H9 (cell line): ENCODE data around the gene E2F1. TPM values are rescaled to one million over a fixed set of nuclear protein-coding genes. Genes with fewer than 3 reads are reported as not detected.

ENCODE experiments used
- DNase-seq: peaks from one replicate; pipeline ENCODE4 v3.0.0-alpha.2; 2017
- H2AFZ ChIP-seq: one replicate; pipeline ENCODE4 v1.6.1; 2013; ENCODE audit warnings: mild to moderate bottlenecking, low read length, control low read depth, moderate library complexity
- H2AK5ac ChIP-seq: 2 replicates; pipeline ENCODE4 v1.6.1; 2013; ENCODE audit warnings: low read length, control low read depth, mixed read lengths; ENCODE audit not compliant: insufficient read length
- H2BK120ac ChIP-seq: one replicate; pipeline ENCODE4 v1.6.1; 2013; ENCODE audit warnings: low read depth, mild to moderate bottlenecking, low read length, control low read depth, inconsistent platforms; ENCODE audit not compliant: poor library complexity, severe bottlenecking
- H2BK12ac ChIP-seq: 2 replicates; pipeline ENCODE4 v1.6.1; 2013; ENCODE audit warnings: low read length, control low read depth, mixed read lengths, low read depth; ENCODE audit not compliant: insufficient read length
- H2BK15ac ChIP-seq: 2 replicates; pipeline ENCODE4 v1.6.1; 2013; ENCODE audit warnings: low read depth, low read length, control low read depth
- H2BK20ac ChIP-seq: one replicate; pipeline ENCODE4 v1.6.1; 2013; ENCODE audit warnings: low read depth, mild to moderate bottlenecking, low read length, control low read depth, inconsistent platforms; ENCODE audit not compliant: poor library complexity, severe bottlenecking
- H2BK5ac ChIP-seq: 2 replicates; pipeline ENCODE4 v1.6.1; 2013; ENCODE audit warnings: low read length, control low read depth, mixed read lengths; ENCODE audit not compliant: insufficient read length
- H3K14ac ChIP-seq: 2 replicates; pipeline ENCODE4 v1.6.1; 2013; ENCODE audit warnings: low read length, control low read depth; ENCODE audit not compliant: insufficient read depth
- H3K18ac ChIP-seq: 2 replicates; pipeline ENCODE4 v1.6.1; 2013; ENCODE audit warnings: low read depth, mild to moderate bottlenecking, mixed read lengths, low read length, control low read depth; ENCODE audit not compliant: insufficient read length
- H3K23ac ChIP-seq: 2 replicates; pipeline ENCODE4 v1.6.1; 2013; ENCODE audit warnings: low read length, control low read depth, mixed read lengths, low read depth; ENCODE audit not compliant: insufficient read length
- H3K23me2 ChIP-seq: 2 replicates; pipeline ENCODE4 v1.6.1; 2013; ENCODE audit warnings: low read depth, mild to moderate bottlenecking, mixed read lengths, low read length, control low read depth; ENCODE audit not compliant: insufficient read length, poor library complexity, severe bottlenecking
- H3K27ac ChIP-seq: 2 replicates; pipeline ENCODE4 v1.5.1; 2013; ENCODE audit warnings: low read length, control low read depth, mixed read lengths, low read depth; ENCODE audit not compliant: insufficient read length
- H3K27me3 ChIP-seq: 2 replicates; pipeline ENCODE4 v1.6.1; 2013; ENCODE audit warnings: low read length, control low read depth, inconsistent platforms; ENCODE audit not compliant: insufficient read depth
- H3K4ac ChIP-seq: 2 replicates; pipeline ENCODE4 v1.6.1; 2013; ENCODE audit warnings: low read depth, mild to moderate bottlenecking, control low read depth, inconsistent platforms, low read length, moderate library complexity
- H3K4me1 ChIP-seq: 2 replicates; pipeline ENCODE4 v1.6.1; 2013; ENCODE audit warnings: low read length, control low read depth, inconsistent platforms; ENCODE audit not compliant: insufficient read depth
- H3K4me2 ChIP-seq: 2 replicates; pipeline ENCODE4 v1.6.1; 2013; ENCODE audit warnings: low read length, control low read depth, mixed read lengths; ENCODE audit not compliant: insufficient read length, insufficient read depth
- H3K56ac ChIP-seq: 2 replicates; pipeline ENCODE4 v1.6.1; 2013; ENCODE audit warnings: low read depth, mild to moderate bottlenecking, mixed read lengths, low read length, control low read depth; ENCODE audit not compliant: insufficient read length
- H3K79me1 ChIP-seq: 2 replicates; pipeline ENCODE4 v1.6.1; 2013; ENCODE audit warnings: low read depth, mild to moderate bottlenecking, moderate library complexity, low read length, control low read depth, inconsistent platforms; ENCODE audit not compliant: insufficient read depth, poor library complexity, severe bottlenecking
- H3K79me2 ChIP-seq: 2 replicates; pipeline ENCODE4 v1.6.1; 2013; ENCODE audit warnings: low read length, control low read depth, inconsistent platforms; ENCODE audit not compliant: insufficient read depth
- H3K9ac ChIP-seq: 2 replicates; pipeline ENCODE4 v1.6.1; 2013; ENCODE audit warnings: low read length, control low read depth, mixed read lengths; ENCODE audit not compliant: insufficient read length; ENCODE audit errors: extremely low read depth
- H3K9me3 ChIP-seq: one replicate; pipeline ENCODE4 v1.6.1; 2013; ENCODE audit warnings: low read depth, low read length, inconsistent platforms; ENCODE audit not compliant: control insufficient read depth
- H3T11ph ChIP-seq: one replicate; pipeline ENCODE4 v1.6.1; 2013; ENCODE audit warnings: mild to moderate bottlenecking, low read length, control low read depth, inconsistent platforms
- H4K20me1 ChIP-seq: one replicate; pipeline ENCODE4 v1.6.1; 2013; ENCODE audit not compliant: control insufficient read depth, insufficient read length, insufficient read depth
- H4K5ac ChIP-seq: 2 replicates; pipeline ENCODE4 v1.6.1; 2013; ENCODE audit warnings: low read depth, mild to moderate bottlenecking, mixed read lengths, low read length, control low read depth; ENCODE audit not compliant: insufficient read length
- H4K8ac ChIP-seq: replicated peaks from 2 replicates; pipeline ENCODE4 v1.6.1; 2013; ENCODE audit warnings: low read length, control low read depth, mixed read lengths, low read depth; ENCODE audit not compliant: insufficient read length
- H4K91ac ChIP-seq: 2 replicates; pipeline ENCODE4 v1.6.1; 2013; ENCODE audit warnings: low read depth, mild to moderate bottlenecking, moderate library complexity, mixed read lengths, low read length, control low read depth; ENCODE audit not compliant: insufficient read length
- H3K27ac Mint-ChIP-seq, 3 experiments: 2 replicates in 2 of 3; 3 replicates in 1 of 3; pipeline ENCODE4 v1.8.0; 2020 to 2021; ENCODE audit warnings: mixed read lengths in 3 of 3, mild to moderate bottlenecking in 1 of 3, moderate library complexity in 1 of 3
- H3K27me3 Mint-ChIP-seq: 2 replicates; pipeline ENCODE4 v1.8.0; 2021; ENCODE audit warnings: low read depth, mild to moderate bottlenecking, moderate library complexity, mixed read lengths
- H3K36me3 Mint-ChIP-seq, 3 experiments: 2 replicates in 2 of 3; 3 replicates in 1 of 3; pipeline ENCODE4 v1.8.0; 2020 to 2021; ENCODE audit warnings: low read depth in 3 of 3, mixed read lengths in 3 of 3; ENCODE audit not compliant: insufficient read depth in 1 of 3
- H3K4me1 Mint-ChIP-seq, 2 experiments: 2 replicates each; pipeline ENCODE4 v1.8.0; 2020; ENCODE audit warnings: mixed read lengths in 2 of 2
- H3K4me3 Mint-ChIP-seq, 2 experiments: 2 replicates in 1 of 2; 3 replicates in 1 of 2; pipeline ENCODE4 v1.8.0; 2020 to 2021; ENCODE audit warnings: mild to moderate bottlenecking in 2 of 2, mixed read lengths in 2 of 2, moderate library complexity in 1 of 2
- H3K9me3 Mint-ChIP-seq, 2 experiments: 2 replicates in 1 of 2; 3 replicates in 1 of 2; pipeline ENCODE4 v1.8.0; 2020; ENCODE audit warnings: mild to moderate bottlenecking in 2 of 2, mixed read lengths in 2 of 2, moderate library complexity in 1 of 2
- CTCF ChIP-seq: fragments of 200-600 bp; sonication (generic); conservative IDR thresholded peaks from 3 replicates; pipeline ENCODE4 v1.8.0; 2021; ENCODE audit warnings: antibody characterized with exemption, mild to moderate bottlenecking
- WGBS: extraction: QIAGEN DNeasy Blood & Tissue Kit; methylation state at CpG from one replicate; pipeline ENCODE4 v1.1.7; 2013; ENCODE audit warnings: missing lambda C conversion rate, low lambda C conversion rate, mixed read lengths; ENCODE audit not compliant: insufficient read length; ENCODE audit errors: extremely low coverage; 5-methylcytosine and 5-hydroxymethylcytosine counted together
- total RNA-seq: library from RNA; stranded (reverse); gene quantifications from 2 replicates; pipeline ENCODE4 v1.2.1, GENCODE V29; 2021

E2F1 gene
- total RNA-seq, 1 experiment from 2014 or later = 58.7 TPM

DNA sequence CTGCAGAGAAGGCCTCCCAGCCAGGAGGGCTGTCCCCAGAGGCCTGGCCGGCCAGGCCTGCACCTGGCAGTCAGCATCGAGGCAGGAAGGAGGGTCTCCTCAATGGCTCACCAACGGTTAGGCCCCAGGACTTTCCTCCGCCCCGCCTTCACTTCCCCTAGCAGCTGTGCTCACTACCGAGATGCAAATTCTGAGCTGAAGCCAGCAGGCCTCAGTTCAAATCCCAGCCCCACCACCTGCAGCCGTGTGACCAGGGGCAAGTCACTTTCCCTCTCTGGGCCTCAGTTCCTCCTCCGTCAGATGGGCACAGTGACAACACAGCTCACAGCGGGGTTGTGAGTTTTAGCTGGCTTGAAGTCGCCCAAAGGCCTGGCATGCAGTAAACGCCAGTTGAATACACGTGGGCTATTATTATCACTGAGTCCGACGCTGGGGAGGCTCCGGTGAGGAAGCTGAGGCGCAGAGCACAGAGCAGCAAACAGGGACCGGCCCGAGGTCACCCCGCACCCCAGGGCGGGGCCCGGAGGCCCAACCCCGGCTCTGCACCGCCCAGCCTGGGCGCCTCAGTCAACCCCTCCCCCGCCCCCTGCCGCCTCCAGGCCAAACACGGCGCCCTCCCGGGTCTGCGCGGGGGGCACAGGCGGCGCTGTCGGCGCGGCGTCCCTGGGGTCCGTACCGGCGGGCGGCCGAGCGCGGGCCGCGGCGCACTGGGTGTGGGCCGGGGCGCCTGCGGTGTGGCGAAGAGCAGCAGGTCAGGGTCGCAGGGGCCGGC, 671 bp downstream of the E2F1 start:
- Mint-ChIP-seq H3K4me1 (peaks cover 31 to 35% of the 10 kb centered on the region in 2 experiments), H3K27ac (peak overlapping the region; percentile 76 to 95 (median 94); a peak in 4 of 7 replicates), H3K36me3 (peaks cover 1 to 21% (median 6%) of the 10 kb centered on the region in 3 experiments; a peak in 5 of 7 replicates), H3K9me3 (no peaks in the 10 kb centered on the region), H3K27me3 (peaks cover 40% of the 10 kb centered on the region), H3K4me3 (peak overlapping the region; percentile 86 to 92)
- Histone ChIP-seq H3K14ac (peak overlapping the region; percentile 51), H3K27me3 (no peaks in the 10 kb centered on the region), H3K9me3 (no peaks in the 10 kb centered on the region), H4K5ac (no peak overlapping the region), H3K4ac (no peak overlapping the region), H2AK5ac (no peak overlapping the region), H2BK15ac (no peak overlapping the region), H3T11ph (no peak overlapping the region), H3K79me2 (peaks cover 7% of the 10 kb centered on the region; the same call in 1 of the 2 replicates), H2AFZ (no peak overlapping the region), H3K4me2 (peak overlapping the region; percentile 67), H2BK120ac (no peak overlapping the region), H2BK5ac (no peak overlapping the region), H3K79me1 (no peaks in the 10 kb centered on the region), H3K27ac (no peak overlapping the region), H3K23ac (no peak overlapping the region), H4K20me1 (no peaks in the 10 kb centered on the region), H3K4me1 (no peaks in the 10 kb centered on the region), H2BK20ac (no peak overlapping the region), H4K91ac (no peak overlapping the region), H2BK12ac (no peak overlapping the region), H3K18ac (peak overlapping the region; percentile 5), H3K56ac (no peak overlapping the region), H3K23me2 (peaks cover 10% of the 10 kb centered on the region), H3K9ac (peak overlapping the region; percentile 53), H4K8ac (no peak overlapping the region)
- peak; percentile 82 for DNase-seq
- 0 out of 3 replicates have a peak, but pooled peaks have one; percentile 8 for TF ChIP-seq CTCF
- no CpG with 5 or more reads among the region's 53 CpGs for WGBS
